Smooth muscle cell of trachea (primary cell): ENCODE data around the gene KAZN. TPM values are rescaled to one million over a fixed set of nuclear protein-coding genes. Genes with fewer than 3 reads are reported as not detected.

Source experiments
- total RNA-seq: library from RNA; depleted of rRNA; stranded (reverse); fragments of >200 nt; gene quantifications from 2 replicates; pipeline ENCODE4 v1.2.1, GENCODE V29; 2014

KAZN gene
- 3.3 and 7.3 TPM in 2 replicates for total RNA-seq

GRCh38 chr1:14598498-14599182, at the start of gene KAZN:
TSS of gene KAZN (plus strand) at chr1:14598685.

GRCh38 chr1:15153184-15153841, 554.8 kb downstream of the KAZN start, which contains the start of gene TMEM51:
TSS of gene TMEM51 (plus strand) at chr1:15153747. CDS start at chr1:15215088, 61,341 bp downstream.

